ENCODE results near the gene NECTIN3. TPM values are rescaled to one million over a fixed set of nuclear protein-coding genes. Genes with fewer than 3 reads are reported as not detected.

NECTIN3 gene
- total RNA-seq, 4 donors from 2014 or later, result 1.4 to 9.9 (median 2.0) TPM

DNA sequence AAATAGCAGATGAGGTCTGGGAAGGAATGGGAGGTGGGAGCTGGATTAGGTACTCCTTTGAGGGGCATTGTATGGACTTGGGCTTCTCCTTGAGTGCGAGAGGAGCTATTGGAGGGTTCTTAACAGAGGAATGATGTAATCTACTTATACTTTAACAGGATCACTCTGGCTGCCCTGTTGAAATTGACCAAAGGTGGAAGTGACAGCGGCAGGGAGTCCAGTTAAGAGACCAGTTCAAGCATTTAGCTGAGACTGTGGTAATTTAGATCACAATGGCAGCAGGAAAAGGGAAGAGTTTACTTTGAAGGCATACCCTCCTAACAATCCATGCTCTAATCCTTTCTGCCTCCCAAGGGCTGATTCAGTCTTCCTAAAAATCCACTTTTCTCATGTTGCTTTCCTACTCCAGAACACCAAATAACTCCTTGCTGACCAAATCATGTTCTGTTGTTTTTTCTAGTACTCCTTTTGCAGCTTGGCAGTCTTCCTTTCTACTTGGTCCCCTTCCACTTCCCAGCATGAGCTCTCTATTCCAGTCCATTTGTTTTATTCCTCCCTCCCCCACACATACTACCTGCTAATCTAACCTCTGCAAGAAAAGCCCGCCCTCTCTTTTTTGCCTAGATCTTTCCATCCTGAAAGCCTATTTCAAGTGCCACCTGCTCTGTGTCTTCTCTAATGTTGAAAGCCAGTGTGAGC lies 139.4 kb downstream of the NECTIN3 start:
- H3K27ac ChIP-seq, result no peak overlapping the region
- H3K27me3 ChIP-seq, result no peaks in the 10 kb centered on the region
- H3K4me3 ChIP-seq, result no peak overlapping the region
- TF ChIP-seq POLR2A (IDR thresholded peaks at IDR 0.05), result no peak
- TF ChIP-seq, protein P1, sequence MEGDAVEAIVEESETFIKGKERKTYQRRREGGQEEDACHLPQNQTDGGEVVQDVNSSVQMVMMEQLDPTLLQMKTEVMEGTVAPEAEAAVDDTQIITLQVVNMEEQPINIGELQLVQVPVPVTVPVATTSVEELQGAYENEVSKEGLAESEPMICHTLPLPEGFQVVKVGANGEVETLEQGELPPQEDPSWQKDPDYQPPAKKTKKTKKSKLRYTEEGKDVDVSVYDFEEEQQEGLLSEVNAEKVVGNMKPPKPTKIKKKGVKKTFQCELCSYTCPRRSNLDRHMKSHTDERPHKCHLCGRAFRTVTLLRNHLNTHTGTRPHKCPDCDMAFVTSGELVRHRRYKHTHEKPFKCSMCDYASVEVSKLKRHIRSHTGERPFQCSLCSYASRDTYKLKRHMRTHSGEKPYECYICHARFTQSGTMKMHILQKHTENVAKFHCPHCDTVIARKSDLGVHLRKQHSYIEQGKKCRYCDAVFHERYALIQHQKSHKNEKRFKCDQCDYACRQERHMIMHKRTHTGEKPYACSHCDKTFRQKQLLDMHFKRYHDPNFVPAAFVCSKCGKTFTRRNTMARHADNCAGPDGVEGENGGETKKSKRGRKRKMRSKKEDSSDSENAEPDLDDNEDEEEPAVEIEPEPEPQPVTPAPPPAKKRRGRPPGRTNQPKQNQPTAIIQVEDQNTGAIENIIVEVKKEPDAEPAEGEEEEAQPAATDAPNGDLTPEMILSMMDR (IDR thresholded peaks at IDR 0.05), result no peak
- intact Hi-C loops (cut with DNase I), result no loop called here
- no peaks in the 10 kb centered on the region for H3K36me3 ChIP-seq
- WGBS, 2 donors, result 78 to 85% methylated on average over 3 of the region's 3 CpGs
- no peaks in the 10 kb centered on the region for H3K9me3 ChIP-seq
- no peaks in the 10 kb centered on the region for H3K4me1 ChIP-seq
- DNase-seq, result no peak

DNA sequence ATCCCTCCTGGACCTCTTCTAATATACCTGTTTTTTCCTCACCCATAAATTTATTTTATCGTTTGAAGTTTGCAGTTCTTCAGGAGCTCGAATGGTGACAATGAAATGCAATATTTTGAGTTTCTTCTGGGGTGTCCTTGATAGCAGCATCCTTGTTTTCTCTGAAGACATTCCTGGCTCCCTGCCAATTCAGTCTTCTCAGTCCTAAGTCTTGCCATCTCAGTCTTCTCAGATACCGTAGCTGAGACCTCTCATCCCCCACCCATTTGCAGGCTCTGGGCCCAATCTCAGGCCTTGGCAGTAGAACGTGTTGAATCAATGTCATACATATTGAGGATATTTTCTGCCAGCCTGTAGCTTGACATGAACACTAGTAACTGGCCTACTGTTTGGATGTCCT lies 140.9 kb downstream of the NECTIN3 start:
- intact Hi-C loops (cut with DNase I), result no loop called here
- H3K36me3 ChIP-seq, result no peaks in the 10 kb centered on the region
- WGBS, 2 donors, result 67 to 71% methylated on average over 4 of the region's 4 CpGs
- no peak overlapping the region for H3K4me3 ChIP-seq
- H3K27me3 ChIP-seq, result no peaks in the 10 kb centered on the region
- no peak for DNase-seq
- no peaks in the 10 kb centered on the region for H3K9me3 ChIP-seq
- no peak for TF ChIP-seq POLR2A (IDR thresholded peaks at IDR 0.05)
- TF ChIP-seq, protein P1 (IDR thresholded peaks at IDR 0.05), result no peak
- H3K4me1 ChIP-seq, result no peaks in the 10 kb centered on the region
- H3K27ac ChIP-seq, result no peak overlapping the region

DNA sequence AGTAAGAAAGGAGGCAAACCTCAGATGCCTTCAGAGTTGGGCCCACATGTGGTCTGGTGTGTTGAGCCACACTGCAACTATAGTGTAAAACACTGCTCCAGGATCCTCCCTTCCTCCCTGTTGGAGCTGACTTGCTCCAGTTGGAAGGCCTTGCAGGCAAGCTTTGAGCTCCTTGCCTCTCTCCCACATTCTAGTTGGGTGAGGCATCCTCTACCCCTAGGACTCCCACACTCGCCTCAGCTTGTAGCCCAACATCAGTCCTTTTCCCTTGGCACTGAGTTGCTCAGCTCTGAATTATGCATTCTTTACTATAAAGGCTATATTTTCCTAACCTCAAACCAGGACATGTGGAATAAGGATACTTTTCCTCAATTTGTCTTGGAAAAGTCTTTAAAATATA lies 143.9 kb downstream of the NECTIN3 start:
- intact Hi-C loops (cut with DNase I), result no loop called here

DNA sequence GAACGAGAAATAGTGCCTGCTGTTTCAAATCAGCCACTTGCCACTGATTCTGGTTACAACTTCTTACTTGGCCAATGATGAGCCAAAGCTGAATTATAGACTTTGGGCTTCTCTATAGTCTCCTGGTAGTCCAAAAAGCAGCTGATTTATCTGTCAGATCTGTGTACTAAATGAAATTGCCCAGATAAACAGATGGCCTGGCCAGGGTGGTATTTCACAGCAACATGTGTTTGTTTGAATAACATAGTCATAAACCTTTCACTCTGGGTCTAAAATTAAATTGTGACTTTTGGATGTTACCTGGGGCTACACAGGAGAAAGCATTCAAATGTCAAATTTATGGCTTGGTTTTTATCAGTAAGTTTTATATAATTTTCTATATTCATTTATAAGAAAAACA lies 147.0 kb downstream of the NECTIN3 start:
- H3K4me3 ChIP-seq, result no peak overlapping the region
- no peak overlapping the region for H3K27ac ChIP-seq
- no peaks in the 10 kb centered on the region for H3K9me3 ChIP-seq
- 31 to 44% methylated on average over 1 of the region's 1 CpG for WGBS, 2 donors
- intact Hi-C loops (cut with DNase I), result no loop called here
- TF ChIP-seq POLR2A (IDR thresholded peaks at IDR 0.05), result no peak
- TF ChIP-seq, protein P1 (IDR thresholded peaks at IDR 0.05), result no peak
- DNase-seq, result no peak
- H3K36me3 ChIP-seq, result no peaks in the 10 kb centered on the region
- H3K27me3 ChIP-seq, result no peaks in the 10 kb centered on the region
- H3K4me1 ChIP-seq, result no peaks in the 10 kb centered on the region

More for the DNA sequence above, 143.9 kb downstream of the NECTIN3 start:
- WGBS, 2 donors, result 54 to 69% methylated on average over 1 of the region's 1 CpG
- Histone ChIP-seq H3K36me3 (no peaks in the 10 kb centered on the region), H3K4me1 (no peaks in the 10 kb centered on the region), H3K4me3 (no peak overlapping the region), H3K27me3 (no peaks in the 10 kb centered on the region), H3K27ac (no peak overlapping the region), H3K9me3 (no peaks in the 10 kb centered on the region)
- no peak for TF ChIP-seq POLR2A (IDR thresholded peaks at IDR 0.05)
- TF ChIP-seq, protein P1 (IDR thresholded peaks at IDR 0.05), result no peak
- no peak for DNase-seq

DNA sequence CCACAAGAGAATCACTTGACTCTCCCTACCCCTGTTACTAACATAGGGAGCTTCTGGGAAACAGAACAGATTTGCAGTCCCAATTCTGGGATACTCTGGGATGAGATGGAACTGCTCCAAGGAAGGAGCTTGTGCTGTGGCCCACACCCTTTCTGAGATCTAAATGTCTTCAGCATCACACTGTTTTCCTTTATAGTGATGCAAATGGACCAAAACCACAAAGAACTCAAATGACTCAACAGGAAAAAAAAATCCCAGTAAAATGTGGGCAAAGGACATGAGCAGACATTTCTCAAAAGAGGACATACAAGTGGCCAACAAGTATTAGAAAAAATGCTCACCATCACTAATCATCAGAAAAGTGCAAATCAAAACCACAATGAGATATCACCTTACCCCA lies 155.6 kb downstream of the NECTIN3 start:
- no peaks in the 10 kb centered on the region for H3K27me3 ChIP-seq
- intact Hi-C loops (cut with DNase I), result no loop called here
- no peak overlapping the region for H3K27ac ChIP-seq
- no peaks in the 10 kb centered on the region for H3K9me3 ChIP-seq
- no peak for TF ChIP-seq POLR2A (IDR thresholded peaks at IDR 0.05)
- TF ChIP-seq, protein P1 (IDR thresholded peaks at IDR 0.05), result no peak
- no peak for DNase-seq
- no peaks in the 10 kb centered on the region for H3K4me1 ChIP-seq
- H3K36me3 ChIP-seq, result no peaks in the 10 kb centered on the region
- no peak overlapping the region for H3K4me3 ChIP-seq
